Measurements from ENCODE around the gene CST6. TPM values are rescaled to one million over a fixed set of nuclear protein-coding genes. Genes with fewer than 3 reads are reported as not detected.

CST6 gene
- total RNA-seq, 1 donor from 2014 or later = not detected

DNA sequence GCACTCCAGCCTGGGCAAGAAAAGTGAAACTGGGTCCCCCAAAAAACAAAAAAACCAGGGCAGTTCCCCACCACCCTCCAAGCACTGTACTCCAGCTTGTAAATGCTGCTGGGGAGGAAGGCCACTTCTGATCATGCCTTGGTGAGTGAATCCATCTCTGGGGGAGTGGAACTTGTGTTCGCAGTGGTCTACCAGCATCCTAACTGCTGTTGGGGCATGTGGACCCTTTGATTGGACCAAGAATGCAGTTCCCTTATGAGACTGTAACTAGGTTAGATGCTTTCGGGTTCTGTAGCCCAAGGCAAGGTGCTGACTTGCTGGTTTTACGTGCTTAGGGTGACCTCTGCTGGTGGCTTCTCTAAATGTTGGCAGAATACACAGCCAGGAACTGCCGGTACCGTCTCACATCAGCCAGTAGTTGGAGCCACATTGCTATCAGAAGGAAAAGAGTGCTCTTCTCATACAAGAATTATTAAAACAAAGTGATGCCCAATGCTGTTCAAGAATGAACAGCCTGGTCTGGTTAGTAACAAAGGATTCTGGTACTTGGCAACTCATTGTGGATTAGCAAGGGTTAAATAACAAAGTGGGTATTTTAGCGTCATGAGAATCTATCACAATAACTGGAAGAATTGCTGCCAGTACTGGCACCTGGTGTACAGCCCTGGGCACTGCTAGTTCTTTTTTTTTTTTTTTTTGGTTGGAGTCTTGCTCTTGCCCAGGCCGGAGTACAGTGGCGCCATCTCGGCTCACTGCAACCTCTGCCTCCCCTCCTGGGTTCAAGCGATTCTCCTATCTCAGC is 22.8 kb upstream of the CST6 start:
- H3K4me3 Mint-ChIP-seq (ENCODE audit: unreplicated experiment) = no peak overlapping the region
- no peaks in the 10 kb centered on the region for H3K27me3 Mint-ChIP-seq (ENCODE audit: unreplicated experiment)
- H3K9me3 Mint-ChIP-seq (ENCODE audit: unreplicated experiment) = no peaks in the 10 kb centered on the region
- peaks cover 5% of the 10 kb centered on the region for H3K36me3 Mint-ChIP-seq (ENCODE audit: unreplicated experiment)
- H3K4me1 Mint-ChIP-seq (ENCODE audit: unreplicated experiment) = peaks cover 5% of the 10 kb centered on the region
- DNase-seq (ENCODE audit: extremely low spot score, unreplicated experiment) = peak; percentile 95
- TF ChIP-seq CTCF (IDR thresholded peaks at IDR 0.05) = peak; percentile 98
- peak overlapping the region; percentile 73 for H3K27ac Mint-ChIP-seq (ENCODE audit: unreplicated experiment)

DNA sequence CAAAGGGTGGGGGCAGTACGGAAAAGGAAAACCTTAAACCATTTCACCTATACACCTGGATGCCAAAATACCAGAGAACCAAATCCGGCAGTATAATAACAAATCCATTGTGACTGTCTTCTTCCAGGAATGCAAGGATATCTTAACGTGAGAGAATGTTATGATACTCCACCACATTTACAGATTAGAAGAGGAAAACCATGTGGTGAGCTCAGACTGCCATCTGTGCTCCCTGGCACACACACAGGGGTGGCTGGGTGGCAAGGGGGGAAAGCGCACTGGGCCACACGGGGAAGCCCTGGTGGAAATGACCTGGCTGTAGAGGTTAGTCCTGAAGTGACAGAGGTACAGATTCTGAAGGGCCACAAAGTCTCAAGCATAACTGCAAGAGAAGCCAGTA is 19.8 kb upstream of the CST6 start:
- no peak overlapping the region for H3K4me3 Mint-ChIP-seq (ENCODE audit: unreplicated experiment)
- no peak overlapping the region for H3K27ac Mint-ChIP-seq (ENCODE audit: unreplicated experiment)
- H3K4me1 Mint-ChIP-seq (ENCODE audit: unreplicated experiment) = peaks cover 5% of the 10 kb centered on the region
- peaks cover 14% of the 10 kb centered on the region for H3K36me3 Mint-ChIP-seq (ENCODE audit: unreplicated experiment)
- DNase-seq (ENCODE audit: extremely low spot score, unreplicated experiment) = no peak
- H3K27me3 Mint-ChIP-seq (ENCODE audit: unreplicated experiment) = no peaks in the 10 kb centered on the region
- TF ChIP-seq CTCF (IDR thresholded peaks at IDR 0.05) = no peak
- H3K9me3 Mint-ChIP-seq (ENCODE audit: unreplicated experiment) = no peaks in the 10 kb centered on the region

GRCh38 chr11:65997286-65997685 is 14.5 kb upstream of the CST6 start:
- Mint-ChIP-seq H3K27me3 (ENCODE audit: unreplicated experiment) (no peaks in the 10 kb centered on the region), H3K4me1 (ENCODE audit: unreplicated experiment) (peaks cover 18% of the 10 kb centered on the region), H3K27ac (ENCODE audit: unreplicated experiment) (no peak overlapping the region), H3K4me3 (ENCODE audit: unreplicated experiment) (no peak overlapping the region), H3K36me3 (ENCODE audit: unreplicated experiment) (peaks cover 31% of the 10 kb centered on the region), H3K9me3 (ENCODE audit: unreplicated experiment) (no peaks in the 10 kb centered on the region)
- no peak for TF ChIP-seq CTCF (IDR thresholded peaks at IDR 0.05)
- no peak for DNase-seq (ENCODE audit: extremely low spot score, unreplicated experiment)

DNA sequence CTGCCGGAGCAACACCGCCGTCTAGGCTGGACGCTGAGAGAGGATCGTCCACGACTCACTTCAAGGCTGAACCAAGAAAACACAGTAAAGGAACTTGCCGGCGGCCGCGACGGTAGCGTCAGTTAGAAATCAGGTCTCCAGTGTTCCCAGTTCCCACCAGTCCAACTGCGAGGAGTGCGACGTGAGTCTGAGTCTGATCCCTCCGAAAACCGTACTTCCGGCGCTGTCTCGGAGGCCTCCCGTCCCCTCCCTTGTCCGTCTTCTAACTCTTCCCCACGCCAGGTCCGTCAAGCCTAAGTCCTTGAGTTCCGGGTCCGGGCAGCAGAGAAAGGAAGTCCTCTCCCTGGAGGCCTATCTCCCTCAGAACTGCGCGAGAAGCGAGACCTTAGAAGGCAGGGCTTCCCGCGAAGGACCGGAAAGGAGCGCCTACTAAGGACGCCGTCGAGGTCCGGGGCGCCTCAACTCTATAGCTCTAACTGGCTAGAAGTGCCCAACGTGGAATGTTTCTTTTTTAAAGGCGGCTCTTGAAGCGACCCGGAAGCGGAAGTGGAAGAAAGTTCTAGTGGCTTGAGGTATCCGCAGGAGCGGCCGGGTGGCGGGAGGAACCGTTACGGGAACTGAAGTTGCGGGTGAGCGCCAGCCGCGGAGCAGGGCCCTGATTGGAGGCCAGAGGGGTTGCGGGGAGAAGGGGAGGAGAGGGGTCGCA is 9.7 kb upstream of the CST6 start, which contains the start of the genes BANF1 and EIF1AD:
BANF1 (plus strand) TSS at position 562 of the 706 bp plus-strand sequence. CDS start 748 bp downstream, outside the sequence.
EIF1AD (minus strand) TSS at position 216 of the 706 bp plus-strand sequence. CDS start 1,768 bp downstream, outside the sequence.
- H3K27me3 Mint-ChIP-seq (ENCODE audit: unreplicated experiment) = no peaks in the 10 kb centered on the region
- no peak for TF ChIP-seq CTCF (IDR thresholded peaks at IDR 0.05)
- H3K27ac Mint-ChIP-seq (ENCODE audit: unreplicated experiment) = peak within 1 kb of the TSS; percentile 100
- H3K36me3 Mint-ChIP-seq (ENCODE audit: unreplicated experiment) = peaks cover 24% of the 10 kb centered on the region
- no peaks in the 10 kb centered on the region for H3K9me3 Mint-ChIP-seq (ENCODE audit: unreplicated experiment)
- H3K4me1 Mint-ChIP-seq (ENCODE audit: unreplicated experiment) = peaks cover 29% of the 10 kb centered on the region
- H3K4me3 Mint-ChIP-seq (ENCODE audit: unreplicated experiment) = peak within 1 kb of the TSS; percentile 96
- DNase-seq (ENCODE audit: extremely low spot score, unreplicated experiment) = peak; percentile 97
